HCT116 (cell line): ENCODE data around the gene TTC16.

Experiments used
- CTCF ChIP-seq, 3 experiments: fragments of 200-600 bp in 1 of 3; sonication (generic) in 1 of 3; IDR thresholded peaks in 2 of 3; conservative IDR thresholded peaks in 1 of 3; 2 replicates each; pipeline ENCODE4 v1.5.1; 2012 to 2017; ENCODE audit warnings: low read depth in 2 of 3, low read length in 2 of 3, antibody characterized with exemption in 1 of 3, borderline replicate concordance in 1 of 3, control low read depth in 1 of 3, mild to moderate bottlenecking in 1 of 3, mixed read lengths in 1 of 3, mixed run types in 1 of 3, moderate library complexity in 1 of 3; ENCODE audit not compliant: insufficient read depth in 1 of 3
- EZH2 ChIP-seq: fragments of 200-600 bp; sonication (generic); IDR thresholded peaks from 2 replicates; pipeline ENCODE4 v1.6.1; 2017; ENCODE audit warnings: antibody characterized with exemption, mixed run types
- EZH2phosphoT487 ChIP-seq: fragments of 200-600 bp; IDR thresholded peaks from 2 replicates; pipeline ENCODE4 v1.6.1; 2018; ENCODE audit warnings: antibody characterized with exemption, borderline replicate concordance
- JUND ChIP-seq: IDR thresholded peaks from 2 replicates; pipeline ENCODE4 v1.6.1; 2012
- POLR2A ChIP-seq: IDR thresholded peaks from 2 replicates; pipeline ENCODE4 v1.7.0; 2011; ENCODE audit warnings: borderline replicate concordance; ENCODE audit not compliant: insufficient read depth, insufficient read length; ENCODE audit errors: extremely low read depth
- POLR2AphosphoS5 ChIP-seq: IDR thresholded peaks from 2 replicates; pipeline ENCODE4 v1.6.1; 2011; ENCODE audit warnings: mild to moderate bottlenecking, low read depth, low read length, moderate library complexity
- REST ChIP-seq: IDR thresholded peaks from 2 replicates; pipeline ENCODE4 v1.6.1; 2012; ENCODE audit warnings: low read depth
- SIN3A ChIP-seq: IDR thresholded peaks from 2 replicates; pipeline ENCODE4 v1.6.1; 2012; ENCODE audit warnings: low read depth
- SP1 ChIP-seq: IDR thresholded peaks from 2 replicates; pipeline ENCODE4 v1.6.1; 2012; ENCODE audit warnings: low read depth
- YY1 ChIP-seq: IDR thresholded peaks from 2 replicates; pipeline ENCODE4 v1.6.1; 2011; ENCODE audit warnings: low read length, low read depth, moderate library complexity, mild to moderate bottlenecking; ENCODE audit not compliant: insufficient replicate concordance; ENCODE audit errors: extremely low read depth
- ZBTB33 ChIP-seq: IDR thresholded peaks from 2 replicates; pipeline ENCODE4 v1.6.1; 2011; ENCODE audit warnings: mild to moderate bottlenecking, low read length, moderate library complexity; ENCODE audit not compliant: insufficient replicate concordance; ENCODE audit errors: extremely low read depth
- ZFX ChIP-seq: fragments of 450-650 bp; IDR thresholded peaks from 2 replicates; pipeline ENCODE4 v1.6.1; 2017
- ZNF274 ChIP-seq: fragments of 200-500 bp; sonication (Bioruptor generic); IDR thresholded peaks from 2 replicates; pipeline ENCODE4 v1.6.1; 2014; ENCODE audit warnings: mild to moderate bottlenecking, low read depth, low read length, inconsistent platforms

- TF ChIP-seq JUND, result no peak
- no peak for TF ChIP-seq ZNF274
- TF ChIP-seq CTCF (IDR thresholded peaks at IDR 0.05 in 2 of 3, conservative IDR thresholded peaks at IDR 0.05 in 1 of 3; ENCODE audit: borderline replicate concordance in 1 of 3, insufficient read depth in 1 of 3, low read depth in 2 of 3, low read length in 2 of 3), result no peak
- TF ChIP-seq EZH2, result no peak
- TF ChIP-seq SIN3A, result no peak
- TF ChIP-seq SP1, result no peak
- no peak for TF ChIP-seq POLR2AphosphoS5
- TF ChIP-seq POLR2A, result no peak
- TF ChIP-seq ZBTB33, result no peak
- TF ChIP-seq ZFX, result no peak
- no peak for TF ChIP-seq EZH2phosphoT487
- TF ChIP-seq YY1, result no peak
- TF ChIP-seq REST, result no peak
Measured at GRCh38 chr9:127710204-127710783, 5.6 kb upstream of the TTC16 start.
